ENCODE measurements around the gene TMSB10. TPM values are rescaled to one million over a fixed set of nuclear protein-coding genes. Genes with fewer than 3 reads are reported as not detected.
A peak's percentile ranks its signal among the peaks of the same experiment; 100 is the strongest.

Gene TMSB10
- total and polyA plus RNA-seq, 2 of the 13 experiments (the other 11 are each of a cell fraction or from before 2014, with no cell fraction given) = 665 to 708 TPM

DNA sequence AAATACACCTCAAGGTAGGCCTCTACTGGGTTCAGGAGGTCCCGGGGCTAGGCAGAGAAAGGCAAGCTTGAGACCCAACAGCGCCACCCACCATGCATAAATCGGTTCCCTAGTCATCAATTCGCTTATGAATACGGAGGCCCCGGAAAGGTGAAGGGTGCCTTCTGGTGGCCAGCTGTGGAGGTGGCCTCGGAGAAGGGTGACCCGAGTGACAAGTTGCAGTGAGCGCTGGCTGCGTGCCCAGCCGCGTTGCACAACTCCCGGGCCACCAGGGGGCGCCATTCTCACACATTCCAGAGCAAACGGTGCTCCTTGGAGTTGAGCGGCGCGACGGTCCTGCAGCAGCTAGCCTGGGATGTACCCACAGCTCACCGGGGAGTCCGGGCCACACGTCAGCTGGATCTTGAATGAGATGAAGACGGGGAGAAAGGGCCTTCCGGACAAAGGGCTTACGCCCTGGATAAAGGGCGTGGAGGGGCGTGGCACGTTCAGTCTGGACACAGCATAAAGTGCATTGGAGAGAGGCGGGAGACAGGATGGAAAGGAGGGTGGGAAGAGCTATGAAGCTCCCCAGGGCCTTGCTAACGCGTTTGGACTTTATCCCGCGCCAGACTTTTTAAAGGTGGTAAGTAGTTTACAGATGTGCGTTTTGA, 20.4 kb downstream of the TMSB10 start (continued):
- TF ChIP-seq RNF219 (CRISPR knock-in tag; IDR thresholded peaks at IDR 0.05) (no peak), ETV6 (CRISPR knock-in tag; conservative IDR thresholded peaks at IDR 0.05) (peak; percentile 86), GPN1 (CRISPR knock-in tag; IDR thresholded peaks at IDR 0.05; ENCODE audit: borderline replicate concordance) (peak; percentile 8; the same call in 1 of the 2 replicates), RAD21 (CRISPR knock-in tag; IDR thresholded peaks at IDR 0.05) (peak; percentile 100), ZNF547 (CRISPR knock-in tag; IDR thresholded peaks at IDR 0.05) (peak; percentile 87), SNRNP70 (IDR thresholded peaks at IDR 0.05; ENCODE audit: low read depth, low read length) (no peak), ZNF567 (CRISPR knock-in tag; IDR thresholded peaks at IDR 0.05; ENCODE audit: borderline replicate concordance) (peak; percentile 98; the same call in 1 of the 2 replicates), ZNF44 (CRISPR knock-in tag; IDR thresholded peaks at IDR 0.05) (peak; percentile 85; the same call in 1 of the 2 replicates), FOXP1 (IDR thresholded peaks at IDR 0.05) (no peak), FOXP1 (CRISPR knock-in tag; IDR thresholded peaks at IDR 0.05) (no peak), ZNF746 (CRISPR knock-in tag; IDR thresholded peaks at IDR 0.05) (peak; percentile 76; the same call in 1 of the 2 replicates), ZNF776 (CRISPR knock-in tag; IDR thresholded peaks at IDR 0.05) (no peak; the same call in none of the 2 replicates), ZNF24 (IDR thresholded peaks at IDR 0.05) (peak; percentile 84), ZNF501 (CRISPR knock-in tag; IDR thresholded peaks at IDR 0.05) (peak; percentile 90), ZNF34 (CRISPR knock-in tag; IDR thresholded peaks at IDR 0.05; ENCODE audit: borderline replicate concordance) (peak; percentile 99), ZNF564 (CRISPR knock-in tag; IDR thresholded peaks at IDR 0.05) (peak; percentile 88; the same call in 1 of the 2 replicates), ZBTB2 (CRISPR knock-in tag; IDR thresholded peaks at IDR 0.05; ENCODE audit: low read depth) (peak; percentile 65), CENPX (CRISPR knock-in tag; IDR thresholded peaks at IDR 0.05) (no peak), NFKB2 (CRISPR knock-in tag; IDR thresholded peaks at IDR 0.05; ENCODE audit: borderline replicate concordance) (peak; percentile 89; the same call in 1 of the 2 replicates), GZF1 (CRISPR knock-in tag; IDR thresholded peaks at IDR 0.05) (peak; percentile 53; the same call in 1 of the 2 replicates), TBX3 (IDR thresholded peaks at IDR 0.05; ENCODE audit: borderline replicate concordance) (peak; percentile 83; the same call in 1 of the 2 replicates), CERS6 (CRISPR knock-in tag; IDR thresholded peaks at IDR 0.05) (no peak), EZH2 (conservative IDR thresholded peaks at IDR 0.05; ENCODE audit: low read depth, low read length) (no peak)
- TF ChIP-seq, protein P1, sequence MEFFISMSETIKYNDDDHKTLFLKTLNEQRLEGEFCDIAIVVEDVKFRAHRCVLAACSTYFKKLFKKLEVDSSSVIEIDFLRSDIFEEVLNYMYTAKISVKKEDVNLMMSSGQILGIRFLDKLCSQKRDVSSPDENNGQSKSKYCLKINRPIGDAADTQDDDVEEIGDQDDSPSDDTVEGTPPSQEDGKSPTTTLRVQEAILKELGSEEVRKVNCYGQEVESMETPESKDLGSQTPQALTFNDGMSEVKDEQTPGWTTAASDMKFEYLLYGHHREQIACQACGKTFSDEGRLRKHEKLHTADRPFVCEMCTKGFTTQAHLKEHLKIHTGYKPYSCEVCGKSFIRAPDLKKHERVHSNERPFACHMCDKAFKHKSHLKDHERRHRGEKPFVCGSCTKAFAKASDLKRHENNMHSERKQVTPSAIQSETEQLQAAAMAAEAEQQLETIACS (CRISPR knock-in tag; IDR thresholded peaks at IDR 0.05) = no peak
- TF ChIP-seq, protein P2, sequence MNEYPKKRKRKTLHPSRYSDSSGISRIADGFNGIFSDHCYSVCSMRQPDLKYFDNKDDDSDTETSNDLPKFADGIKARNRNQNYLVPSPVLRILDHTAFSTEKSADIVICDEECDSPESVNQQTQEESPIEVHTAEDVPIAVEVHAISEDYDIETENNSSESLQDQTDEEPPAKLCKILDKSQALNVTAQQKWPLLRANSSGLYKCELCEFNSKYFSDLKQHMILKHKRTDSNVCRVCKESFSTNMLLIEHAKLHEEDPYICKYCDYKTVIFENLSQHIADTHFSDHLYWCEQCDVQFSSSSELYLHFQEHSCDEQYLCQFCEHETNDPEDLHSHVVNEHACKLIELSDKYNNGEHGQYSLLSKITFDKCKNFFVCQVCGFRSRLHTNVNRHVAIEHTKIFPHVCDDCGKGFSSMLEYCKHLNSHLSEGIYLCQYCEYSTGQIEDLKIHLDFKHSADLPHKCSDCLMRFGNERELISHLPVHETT (CRISPR knock-in tag; conservative IDR thresholded peaks at IDR 0.05) = peak; percentile 94

Measured in HepG2 (cell line).